Trophoblast cell (in vitro differentiated cells and primary cell): ENCODE results near the gene MCU.

ENCODE experiments used
- DNase-seq, 2 donors: peaks; one replicate each; pipeline ENCODE4 v3.0.0-alpha.2; 2016
- H2AFZ ChIP-seq: 2 replicates; pipeline ENCODE4 v1.6.1; 2013; ENCODE audit warnings: low read length, moderate library complexity, mild to moderate bottlenecking; ENCODE audit not compliant: insufficient read depth, poor library complexity
- H2AK5ac ChIP-seq: 2 replicates; pipeline ENCODE4 v1.6.1; 2013; ENCODE audit warnings: mild to moderate bottlenecking, low read length
- H2BK120ac ChIP-seq: 2 replicates; pipeline ENCODE4 v1.6.1; 2013; ENCODE audit warnings: low read length, mild to moderate bottlenecking, moderate library complexity; ENCODE audit not compliant: insufficient read depth, poor library complexity
- H2BK12ac ChIP-seq: 2 replicates; pipeline ENCODE4 v1.6.1; 2013; ENCODE audit warnings: mild to moderate bottlenecking, low read length, moderate library complexity
- H2BK5ac ChIP-seq: 2 replicates; pipeline ENCODE4 v1.6.1; 2013; ENCODE audit warnings: low read length, low read depth, moderate library complexity, mild to moderate bottlenecking; ENCODE audit not compliant: poor library complexity
- H3K14ac ChIP-seq: 2 replicates; pipeline ENCODE4 v1.6.1; 2013; ENCODE audit warnings: mild to moderate bottlenecking, low read length
- H3K18ac ChIP-seq: 2 replicates; pipeline ENCODE4 v1.6.1; 2013; ENCODE audit warnings: mild to moderate bottlenecking, low read length
- H3K23ac ChIP-seq: 2 replicates; pipeline ENCODE4 v1.6.1; 2013; ENCODE audit warnings: low read length
- H3K27ac ChIP-seq: 2 replicates; pipeline ENCODE4 v1.5.1; 2013; ENCODE audit warnings: low read depth, mild to moderate bottlenecking, inconsistent platforms, low read length, moderate library complexity
- H3K27me3 ChIP-seq: 2 replicates; pipeline ENCODE4 v1.6.1; 2013; ENCODE audit warnings: inconsistent platforms, mild to moderate bottlenecking, low read length, moderate library complexity; ENCODE audit not compliant: insufficient read depth
- H3K36me3 ChIP-seq, 2 experiments: 1 replicate in 1 of 2; 2 replicates in 1 of 2; pipeline ENCODE4 v1.6.1; 2013; ENCODE audit warnings: low read length in 2 of 2, mild to moderate bottlenecking in 2 of 2, moderate library complexity in 1 of 2; ENCODE audit not compliant: insufficient read depth in 2 of 2, control insufficient read depth in 1 of 2
- H3K4ac ChIP-seq: 2 replicates; pipeline ENCODE4 v1.6.1; 2013; ENCODE audit warnings: low read depth, mild to moderate bottlenecking, low read length, moderate library complexity
- H3K4me1 ChIP-seq, 2 experiments: 1 replicate in 1 of 2; 2 replicates in 1 of 2; pipeline ENCODE4 v1.6.1; 2013; ENCODE audit warnings: low read length in 2 of 2, mild to moderate bottlenecking in 2 of 2, moderate library complexity in 1 of 2; ENCODE audit not compliant: insufficient read depth in 2 of 2, control insufficient read depth in 1 of 2
- H3K4me2 ChIP-seq: 2 replicates; pipeline ENCODE4 v1.6.1; 2013; ENCODE audit warnings: inconsistent platforms, mild to moderate bottlenecking, low read length, moderate library complexity
- H3K4me3 ChIP-seq: 2 replicates; pipeline ENCODE4 v1.5.1; 2013; ENCODE audit warnings: mild to moderate bottlenecking, low read depth, low read length, inconsistent platforms
- H3K79me1 ChIP-seq: one replicate; pipeline ENCODE4 v1.6.1; 2013; ENCODE audit warnings: low read length
- H3K79me2 ChIP-seq: 2 replicates; pipeline ENCODE4 v1.6.1; 2013; ENCODE audit warnings: low read length, mild to moderate bottlenecking; ENCODE audit not compliant: control insufficient read depth, insufficient read depth, poor library complexity
- H3K9ac ChIP-seq: 2 replicates; pipeline ENCODE4 v1.6.1; 2013; ENCODE audit warnings: mild to moderate bottlenecking, low read length
- H3K9me3 ChIP-seq: 2 replicates; pipeline ENCODE4 v1.6.1; 2013; ENCODE audit warnings: low read depth, mild to moderate bottlenecking, control low read depth, inconsistent platforms, low read length; ENCODE audit not compliant: insufficient read depth
- H4K12ac ChIP-seq: 2 replicates; pipeline ENCODE4 v1.6.1; 2013; ENCODE audit warnings: low read depth, mild to moderate bottlenecking, low read length, moderate library complexity
- H4K8ac ChIP-seq: 2 replicates; pipeline ENCODE4 v1.6.1; 2013; ENCODE audit warnings: low read depth, mild to moderate bottlenecking, low read length, moderate library complexity
- H4K91ac ChIP-seq: one replicate; pipeline ENCODE4 v1.6.1; 2013; ENCODE audit warnings: low read depth, mild to moderate bottlenecking, low read length, moderate library complexity
- whole genome bisulfite sequencing: extraction: QIAGEN DNeasy Blood & Tissue Kit; methylation state at CpG from one replicate; pipeline ENCODE4 v1.1.7; 2013; ENCODE audit warnings: missing lambda C conversion rate; ENCODE audit not compliant: insufficient read length, insufficient coverage; ENCODE audit errors: extremely low coverage; 5-methylcytosine and 5-hydroxymethylcytosine counted together

Gene MCU

DNA sequence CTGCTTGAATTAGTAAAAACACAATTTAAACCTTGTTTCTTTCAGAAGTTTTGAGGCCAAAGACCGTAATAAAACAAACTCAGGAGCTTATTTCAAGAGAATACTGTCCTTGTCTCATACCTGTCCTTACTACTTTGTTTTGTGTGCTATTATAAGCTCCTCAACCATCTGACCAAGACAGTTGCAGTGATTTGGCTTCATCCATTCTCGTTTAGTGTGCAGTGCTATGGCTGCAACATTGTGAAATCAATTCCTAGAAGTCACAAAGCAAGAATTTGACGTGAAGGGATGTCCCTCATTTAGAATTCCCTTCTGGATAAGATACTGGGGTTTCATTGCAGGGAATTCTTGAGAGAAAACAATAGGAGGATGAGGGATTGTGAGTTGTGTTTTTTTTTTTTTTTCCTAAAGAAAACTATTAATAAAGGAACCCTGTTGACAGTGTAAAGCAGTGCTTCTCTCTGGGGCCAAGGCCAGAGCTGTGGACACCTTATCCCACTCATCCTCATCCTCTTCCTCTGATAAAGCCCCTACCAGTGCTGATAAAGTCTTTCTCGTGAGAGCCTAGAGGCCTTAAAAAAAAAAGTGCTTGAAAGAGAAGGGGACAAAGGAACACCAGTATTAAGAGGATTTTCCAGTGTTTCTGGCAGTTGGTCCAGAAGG, 201.3 kb downstream of the MCU start, which contains the start of gene OIT3:
Gene OIT3 (plus strand): TSS at position 604 of the 663 bp plus-strand sequence. CDS start 60 bp downstream, outside the sequence.
- H3K4me2 ChIP-seq = no peak within 1 kb of the TSS
- H4K12ac ChIP-seq = no peak within 1 kb of the TSS
- no peak within 1 kb of the TSS for H2AFZ ChIP-seq
- no peak within 1 kb of the TSS for H3K14ac ChIP-seq
- DNase-seq = no peak
- no peaks in the 10 kb centered on the region for H3K79me2 ChIP-seq
- H3K9ac ChIP-seq = no peak within 1 kb of the TSS
- no peaks in the 10 kb centered on the region for H3K79me1 ChIP-seq
- no peak within 1 kb of the TSS for H2AK5ac ChIP-seq
- no peaks in the 10 kb centered on the region for H3K9me3 ChIP-seq
- H4K91ac ChIP-seq = no peak within 1 kb of the TSS
- no peak within 1 kb of the TSS for H3K23ac ChIP-seq
- H3K27me3 ChIP-seq = no peaks in the 10 kb centered on the region
- H2BK12ac ChIP-seq = no peak within 1 kb of the TSS
- WGBS = no CpG with 5 or more reads among the region's 4 CpGs
- no peaks in the 10 kb centered on the region for H3K4me1 ChIP-seq
- H3K18ac ChIP-seq = no peak within 1 kb of the TSS
- H3K36me3 ChIP-seq = no peaks in the 10 kb centered on the region
- no peak within 1 kb of the TSS for H2BK120ac ChIP-seq
- H3K4me3 ChIP-seq = no peak within 1 kb of the TSS
- H2BK5ac ChIP-seq = no peak within 1 kb of the TSS
- no peak within 1 kb of the TSS for H3K27ac ChIP-seq
- H3K4ac ChIP-seq = no peak within 1 kb of the TSS
- H4K8ac ChIP-seq = no peak within 1 kb of the TSS

DNA sequence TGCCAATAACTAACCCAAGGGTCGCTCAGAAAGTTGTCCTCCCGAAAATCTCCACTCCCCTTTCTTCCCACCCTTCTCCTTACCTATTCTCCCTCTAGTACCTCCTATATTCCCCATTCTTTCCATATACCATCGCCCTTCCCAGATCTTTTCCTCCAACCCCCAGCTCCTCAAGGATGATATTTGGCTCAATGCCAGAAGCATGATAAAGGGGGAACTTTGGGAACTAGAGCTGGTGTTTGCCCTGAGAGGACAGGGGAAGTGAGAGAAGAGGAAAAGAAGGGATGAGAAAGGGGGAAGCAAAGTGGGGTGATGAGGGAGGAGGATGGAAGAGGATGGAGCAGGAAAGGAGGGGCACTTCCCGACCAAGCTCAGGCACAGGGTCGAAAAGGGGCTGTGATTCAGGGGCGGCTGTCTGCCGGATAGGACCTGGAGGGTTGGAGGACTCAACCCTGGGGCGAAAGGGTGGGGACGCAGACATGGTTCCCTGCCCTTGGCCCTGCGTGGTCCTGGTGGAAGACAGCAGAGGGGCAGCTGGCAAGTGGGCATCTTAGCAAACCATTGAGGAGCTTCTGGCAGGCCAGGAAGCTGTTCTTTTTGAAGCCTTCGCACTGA, 203.4 kb downstream of the MCU start:
- no peak overlapping the region for H2BK5ac ChIP-seq
- no peak overlapping the region for H3K14ac ChIP-seq
- H2AK5ac ChIP-seq = no peak overlapping the region
- no peak overlapping the region for H4K12ac ChIP-seq
- no peak overlapping the region for H2BK120ac ChIP-seq
- no peak overlapping the region for H3K9ac ChIP-seq
- H3K27me3 ChIP-seq = peaks cover 3% of the 10 kb centered on the region
- H3K36me3 ChIP-seq = no peaks in the 10 kb centered on the region
- no peak for DNase-seq
- H2AFZ ChIP-seq = no peak overlapping the region
- no peaks in the 10 kb centered on the region for H3K9me3 ChIP-seq
- no peak overlapping the region for H2BK12ac ChIP-seq
- no peak overlapping the region for H4K91ac ChIP-seq
- WGBS = 100% methylated on average over 1 of the region's 11 CpGs
- no peaks in the 10 kb centered on the region for H3K4me1 ChIP-seq
- no peak overlapping the region for H3K4ac ChIP-seq
- no peaks in the 10 kb centered on the region for H3K79me1 ChIP-seq
- H3K4me3 ChIP-seq = no peak overlapping the region
- no peaks in the 10 kb centered on the region for H3K79me2 ChIP-seq
- no peak overlapping the region for H3K18ac ChIP-seq
- no peak overlapping the region for H3K23ac ChIP-seq
- H4K8ac ChIP-seq = no peak overlapping the region
- H3K4me2 ChIP-seq = no peak overlapping the region
- no peak overlapping the region for H3K27ac ChIP-seq

DNA sequence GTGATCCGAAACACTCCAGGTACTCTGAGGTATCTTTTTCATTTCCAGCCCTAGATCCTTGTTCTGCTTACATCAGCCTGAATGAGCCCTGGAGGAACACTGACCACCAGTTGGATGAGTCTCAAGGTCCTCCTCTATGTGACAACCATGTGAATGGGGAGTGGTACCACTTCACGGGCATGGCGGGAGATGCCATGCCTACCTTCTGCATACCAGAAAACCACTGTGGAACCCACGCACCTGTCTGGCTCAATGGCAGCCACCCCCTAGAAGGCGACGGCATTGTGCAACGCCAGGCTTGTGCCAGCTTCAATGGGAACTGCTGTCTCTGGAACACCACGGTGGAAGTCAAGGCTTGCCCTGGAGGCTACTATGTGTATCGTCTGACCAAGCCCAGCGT, 206.7 kb downstream of the MCU start:
- no peak overlapping the region for H2BK5ac ChIP-seq
- no peaks in the 10 kb centered on the region for H3K4me1 ChIP-seq
- H3K4ac ChIP-seq = no peak overlapping the region
- no peak overlapping the region for H3K27ac ChIP-seq
- H4K12ac ChIP-seq = no peak overlapping the region
- no peak overlapping the region for H2AK5ac ChIP-seq
- no peaks in the 10 kb centered on the region for H3K79me1 ChIP-seq
- WGBS = no CpG with 5 or more reads among the region's 10 CpGs
- H2BK120ac ChIP-seq = no peak overlapping the region
- H2AFZ ChIP-seq = no peak overlapping the region
- H3K27me3 ChIP-seq = peaks cover 3% of the 10 kb centered on the region
- H4K91ac ChIP-seq = no peak overlapping the region
- no peak overlapping the region for H3K14ac ChIP-seq
- no peaks in the 10 kb centered on the region for H3K9me3 ChIP-seq
- no peak overlapping the region for H4K8ac ChIP-seq
- no peak for DNase-seq
- H2BK12ac ChIP-seq = no peak overlapping the region
- H3K18ac ChIP-seq = no peak overlapping the region
- H3K79me2 ChIP-seq = no peaks in the 10 kb centered on the region
- H3K9ac ChIP-seq = no peak overlapping the region
- no peak overlapping the region for H3K4me3 ChIP-seq
- H3K4me2 ChIP-seq = no peak overlapping the region
- no peaks in the 10 kb centered on the region for H3K36me3 ChIP-seq
- no peak overlapping the region for H3K23ac ChIP-seq

DNA sequence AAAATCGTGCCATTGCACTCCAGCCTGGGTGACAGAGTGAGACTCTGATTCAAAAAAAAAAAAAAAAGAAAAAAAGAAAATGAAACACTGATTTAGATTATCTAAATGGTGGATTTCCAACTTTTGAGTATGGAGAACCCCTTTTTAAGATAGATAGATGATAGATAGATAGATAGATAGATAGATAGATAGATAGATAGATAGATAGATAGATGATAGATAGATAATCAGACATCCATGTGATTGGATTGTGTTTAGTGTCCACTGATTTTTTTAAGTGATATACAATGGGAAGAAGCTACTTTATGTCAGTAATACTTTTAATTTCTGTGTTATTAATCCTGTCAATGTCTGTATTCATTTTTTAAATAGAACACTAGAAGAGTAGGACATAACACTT, 207.6 kb downstream of the MCU start:
- no peaks in the 10 kb centered on the region for H3K36me3 ChIP-seq
- no peak overlapping the region for H2BK120ac ChIP-seq
- no peak overlapping the region for H2AFZ ChIP-seq
- no peak overlapping the region for H4K8ac ChIP-seq
- H3K27ac ChIP-seq = no peak overlapping the region
- H4K91ac ChIP-seq = no peak overlapping the region
- H3K9me3 ChIP-seq = no peaks in the 10 kb centered on the region
- no peak overlapping the region for H3K14ac ChIP-seq
- no peaks in the 10 kb centered on the region for H3K79me2 ChIP-seq
- no peak overlapping the region for H2BK5ac ChIP-seq
- no peaks in the 10 kb centered on the region for H3K79me1 ChIP-seq
- no peak overlapping the region for H3K9ac ChIP-seq
- no peak overlapping the region for H3K4ac ChIP-seq
- peaks cover 3% of the 10 kb centered on the region for H3K27me3 ChIP-seq
- no peak overlapping the region for H3K18ac ChIP-seq
- WGBS = no CpG with 5 or more reads among the region's 1 CpG
- H3K23ac ChIP-seq = no peak overlapping the region
- H3K4me3 ChIP-seq = no peak overlapping the region
- H2AK5ac ChIP-seq = no peak overlapping the region
- no peak overlapping the region for H4K12ac ChIP-seq
- H2BK12ac ChIP-seq = no peak overlapping the region
- H3K4me2 ChIP-seq = no peak overlapping the region
- no peak for DNase-seq
- no peaks in the 10 kb centered on the region for H3K4me1 ChIP-seq
